H1 (cell line): ENCODE data around the gene KCNH1. TPM values are rescaled to one million over a fixed set of nuclear protein-coding genes. Genes with fewer than 3 reads are reported as not detected.

ENCODE experiments used
- CTCF ChIA-PET: fragments of 300-600 bp; sonication (Branson Sonifier 250); formaldehyde crosslinking; loops from one replicate; lab custom pipeline; 2021; ENCODE audit not compliant: partially characterized antibody; lab: Charles Lee
- POLR2A ChIA-PET: fragments of 300-600 bp; sonication (Branson Sonifier 250); formaldehyde crosslinking; loops from one replicate; lab custom pipeline; 2021; ENCODE audit warnings: inconsistent platforms; ENCODE audit not compliant: partially characterized antibody; lab: Charles Lee
- DNase-seq, 2 experiments: peaks; one replicate each; pipeline versions ENCODE4 v3.0.0 to v3.0.0-alpha.2; 2010 to 2022; ENCODE audit warnings: low spot score in 2 of 2, low read depth in 1 of 2, mixed read lengths in 1 of 2
- FAIRE-seq: peaks from 2 replicates; lab custom pipeline; 2011; peaks lifted over from hg19 to GRCh38; lab: Jason Lieb, UNC
- H2AFZ ChIP-seq: 2 replicates; pipeline ENCODE4 v1.8.1; 2012; ENCODE audit warnings: low read length, inconsistent platforms
- H2AK5ac ChIP-seq: 2 replicates; pipeline ENCODE4 v1.6.1; 2013; ENCODE audit warnings: low read depth, low read length
- H2BK120ac ChIP-seq: replicated peaks from 2 replicates; pipeline ENCODE3; 2013; ENCODE audit warnings: low read depth, low read length, inconsistent platforms
- H2BK12ac ChIP-seq: 2 replicates; pipeline ENCODE4 v1.6.1; 2013; ENCODE audit warnings: low read depth, low read length
- H2BK15ac ChIP-seq: 2 replicates; pipeline ENCODE4 v1.6.1; 2013; ENCODE audit warnings: low read length
- H2BK20ac ChIP-seq: 2 replicates; pipeline ENCODE4 v1.6.1; 2013; ENCODE audit warnings: low read length
- H2BK5ac ChIP-seq: 2 replicates; pipeline ENCODE4 v1.6.1; 2013; ENCODE audit warnings: low read depth, low read length
- H3K14ac ChIP-seq: 2 replicates; pipeline ENCODE4 v1.6.1; 2013; ENCODE audit warnings: inconsistent platforms; ENCODE audit not compliant: insufficient read length
- H3K18ac ChIP-seq: 2 replicates; pipeline ENCODE4 v1.6.1; 2013; ENCODE audit warnings: low read length; ENCODE audit errors: extremely low read depth
- H3K23ac ChIP-seq: 2 replicates; pipeline ENCODE4 v1.6.1; 2013; ENCODE audit warnings: inconsistent platforms; ENCODE audit not compliant: insufficient read length
- H3K23me2 ChIP-seq: 2 replicates; pipeline ENCODE4 v1.6.1; 2013; ENCODE audit warnings: low read depth, low read length
- H3K27ac ChIP-seq: 2 replicates; pipeline ENCODE4 v1.6.1; 2011; ENCODE audit warnings: low read depth, low read length, inconsistent platforms
- H3K27me3 ChIP-seq, 4 experiments: replicated peaks in 1 of 4; 1 replicate in 1 of 4; 2 replicates in 3 of 4; pipeline versions ENCODE4 v1.6.1 to v1.8.1; 2011 to 2013; ENCODE audit warnings: low read length in 3 of 4, mild to moderate bottlenecking in 3 of 4, inconsistent platforms in 2 of 4, mixed read lengths in 2 of 4, moderate library complexity in 1 of 4; ENCODE audit not compliant: control insufficient read depth in 3 of 4, insufficient read depth in 3 of 4; ENCODE audit errors: extremely low read depth in 1 of 4
- H3K36me3 ChIP-seq, 4 experiments: 2 replicates each; pipeline versions ENCODE4 v1.6.1 to v1.8.1; 2011 to 2013; ENCODE audit warnings: mild to moderate bottlenecking in 4 of 4, low read length in 3 of 4, moderate library complexity in 2 of 4, control low read depth in 1 of 4, inconsistent platforms in 1 of 4; ENCODE audit not compliant: insufficient read depth in 4 of 4, control insufficient read depth in 2 of 4
- H3K4ac ChIP-seq: replicated peaks from 2 replicates; pipeline ENCODE3; 2013; ENCODE audit warnings: low read length, low read depth, mixed read lengths, inconsistent platforms; ENCODE audit not compliant: insufficient read length
- H3K4me1 ChIP-seq, 4 experiments: replicated peaks in 1 of 4; 1 replicate in 1 of 4; 2 replicates in 3 of 4; pipeline versions ENCODE4 v1.6.1 to v1.8.1; 2011 to 2013; ENCODE audit warnings: low read length in 3 of 4, inconsistent platforms in 2 of 4, mixed read lengths in 1 of 4; ENCODE audit not compliant: insufficient read depth in 4 of 4, control insufficient read depth in 3 of 4
- H3K4me2 ChIP-seq, 2 experiments: 2 replicates each; pipeline versions ENCODE4 v1.6.1 to v1.8.1; 2011 to 2013; ENCODE audit warnings: low read depth in 2 of 2, low read length in 2 of 2, control low read depth in 1 of 2, inconsistent platforms in 1 of 2, mild to moderate bottlenecking in 1 of 2; ENCODE audit not compliant: insufficient read depth in 1 of 2
- H3K4me3 ChIP-seq, 4 experiments: fragments of 200-600, 300-600 bp in 1 of 4; sonication (generic), shearing (Covaris generic), sonication (Bioruptor Twin) in 1 of 4; 2 replicates each; pipeline versions ENCODE4 v1.5.1 to v1.8.1; 2011 to 2016; ENCODE audit warnings: low read length in 4 of 4, low read depth in 3 of 4, control low read depth in 2 of 4, inconsistent platforms in 2 of 4, mild to moderate bottlenecking in 2 of 4, mixed read lengths in 1 of 4, moderate library complexity in 1 of 4; ENCODE audit not compliant: insufficient read depth in 2 of 4; ENCODE audit errors: extremely low read depth in 1 of 4
- H3K56ac ChIP-seq: replicated peaks from 2 replicates; pipeline ENCODE3; 2013; ENCODE audit warnings: low read depth, mild to moderate bottlenecking, mixed read lengths, low read length, inconsistent platforms; ENCODE audit not compliant: insufficient read length
- H3K79me1 ChIP-seq: 2 replicates; pipeline ENCODE4 v1.6.1; 2013; ENCODE audit warnings: low read depth, low read length, control low read depth
- H3K79me2 ChIP-seq, 2 experiments: 2 replicates each; pipeline versions ENCODE4 v1.6.1 to v1.8.1; 2012 to 2013; ENCODE audit warnings: low read length in 2 of 2, mild to moderate bottlenecking in 2 of 2, inconsistent platforms in 1 of 2; ENCODE audit not compliant: insufficient read depth in 2 of 2, control insufficient read depth in 1 of 2
- H3K9ac ChIP-seq, 4 experiments: replicated peaks in 1 of 4; 1 replicate in 1 of 4; 2 replicates in 3 of 4; pipeline versions ENCODE4 v1.6.1 to v1.8.1; 2011 to 2013; ENCODE audit warnings: low read depth in 3 of 4, low read length in 3 of 4, control low read depth in 2 of 4, mild to moderate bottlenecking in 2 of 4, moderate library complexity in 2 of 4, inconsistent platforms in 1 of 4; ENCODE audit errors: extremely low read depth in 1 of 4
- H3K9me3 ChIP-seq, 2 experiments: 2 replicates each; pipeline versions ENCODE4 v1.6.1 to v1.8.1; 2012 to 2013; ENCODE audit warnings: mild to moderate bottlenecking in 2 of 2, moderate library complexity in 2 of 2, control low read depth in 1 of 2, inconsistent platforms in 1 of 2, low read depth in 1 of 2, low read length in 1 of 2, mixed read lengths in 1 of 2; ENCODE audit not compliant: insufficient read depth in 2 of 2
- H4K20me1 ChIP-seq, 2 experiments: replicated peaks in 1 of 2; 2 replicates each; pipeline versions ENCODE3 to v1.8.1; 2011 to 2013; ENCODE audit warnings: inconsistent platforms in 2 of 2, low read length in 2 of 2, mild to moderate bottlenecking in 1 of 2; ENCODE audit not compliant: insufficient read depth in 2 of 2, control insufficient read depth in 1 of 2
- H4K5ac ChIP-seq: 2 replicates; pipeline ENCODE4 v1.6.1; 2013; ENCODE audit warnings: low read length, low read depth, mixed read lengths, inconsistent platforms; ENCODE audit not compliant: insufficient read length
- H4K8ac ChIP-seq: 2 replicates; pipeline ENCODE4 v1.8.0; 2013; ENCODE audit warnings: mild to moderate bottlenecking, moderate library complexity, low read length, inconsistent platforms; ENCODE audit not compliant: insufficient read depth; ENCODE audit errors: extremely low read depth
- H4K91ac ChIP-seq: replicated peaks from 2 replicates; pipeline ENCODE3; 2013; ENCODE audit warnings: low read length, mixed read lengths, inconsistent platforms; ENCODE audit not compliant: insufficient read length
- ASH2L ChIP-seq: fragments of 200-600, 300-600 bp; sonication (generic); IDR thresholded peaks from one replicate; pipeline ENCODE4 v1.7.1; 2017; ENCODE audit warnings: low read length
- CTBP2 ChIP-seq: IDR thresholded peaks from 2 replicates; pipeline ENCODE4 v1.7.0; 2011; ENCODE audit warnings: borderline replicate concordance, mild to moderate bottlenecking, moderate library complexity, mixed read lengths, low read length; ENCODE audit not compliant: insufficient read depth, insufficient read length
- CTCF ChIP-seq, 3 experiments: IDR thresholded peaks; 1 replicate in 2 of 3; 2 replicates in 1 of 3; pipeline versions ENCODE4 v1.5.1 to v1.6.1; 2011; ENCODE audit warnings: low read length in 3 of 3, mild to moderate bottlenecking in 3 of 3, inconsistent platforms in 2 of 3, low read depth in 1 of 3, moderate library complexity in 1 of 3; ENCODE audit not compliant: insufficient read depth in 1 of 3; ENCODE audit errors: control extremely low read depth in 1 of 3
- EGR1 ChIP-seq: IDR thresholded peaks from 2 replicates; pipeline ENCODE4 v1.6.1; 2011; ENCODE audit warnings: low read depth, low read length, borderline replicate concordance
- GABPA ChIP-seq: IDR thresholded peaks from 2 replicates; pipeline ENCODE4 v1.6.1; 2011; ENCODE audit warnings: mild to moderate bottlenecking, low read length, moderate library complexity, borderline replicate concordance; ENCODE audit not compliant: insufficient read depth
- KDM4A ChIP-seq: IDR thresholded peaks from one replicate; pipeline ENCODE4 v1.7.1; 2012; ENCODE audit warnings: low read depth, mild to moderate bottlenecking, moderate library complexity, low read length, inconsistent platforms; ENCODE audit not compliant: severe bottlenecking
- POLR2AphosphoS5 ChIP-seq: IDR thresholded peaks from 2 replicates; pipeline ENCODE4 v1.6.1; 2011; ENCODE audit warnings: low read depth, low read length
- RAD21 ChIP-seq, 2 experiments: IDR thresholded peaks in 1 of 2; conservative IDR thresholded peaks in 1 of 2; 2 replicates each; pipeline ENCODE4 v1.6.1; 2011; ENCODE audit warnings: low read depth in 2 of 2, low read length in 2 of 2, improper control_type of control experiment in 1 of 2, inconsistent platforms in 1 of 2, mild to moderate bottlenecking in 1 of 2, moderate library complexity in 1 of 2
- SIX5 ChIP-seq: IDR thresholded peaks from 2 replicates; pipeline ENCODE4 v1.6.1; 2011; ENCODE audit warnings: mild to moderate bottlenecking, low read depth, low read length
- SP1 ChIP-seq: IDR thresholded peaks from 2 replicates; pipeline ENCODE4 v1.6.1; 2011; ENCODE audit warnings: low read depth, low read length
- ZNF274 ChIP-seq: IDR thresholded peaks from 2 replicates; pipeline ENCODE4 v1.7.0; 2012; ENCODE audit warnings: low read length, borderline replicate concordance; ENCODE audit errors: extremely low read depth
- WGBS, 2 experiments: shearing (Covaris generic) in 1 of 2; methylation state at CpG; one replicate each; pipeline versions ENCODE4 v1.1.6 to v1.1.7; 2013 to 2015; ENCODE audit warnings: low lambda C conversion rate in 2 of 2, mixed read lengths in 2 of 2, inconsistent platforms in 1 of 2, low coverage in 1 of 2, missing lambda C conversion rate in 1 of 2; ENCODE audit not compliant: insufficient replicate concordance in 2 of 2, insufficient coverage in 1 of 2, insufficient read length in 1 of 2; ENCODE audit errors: extremely low coverage in 1 of 2, missing lambda C conversion rate in 1 of 2; 5-methylcytosine and 5-hydroxymethylcytosine counted together
- polyA plus RNA-seq, 7 experiments: library from polyadenylated mRNA; depleted of rRNA in 3 of 7; stranded (reverse) in 5 of 7; unstranded in 2 of 7; fragments of >200 nt in 5 of 7; fragments of 200-250 nt in 2 of 7; gene quantifications; 1 replicate in 5 of 7; 2 replicates in 1 of 7; 4 replicates in 1 of 7; pipeline versions ENCODE4 v1.2.1 to v1.2.3, GENCODE V29; 2011 to 2013; ENCODE audit warnings: missing spikeins in 2 of 7, mixed read lengths in 2 of 7
- total RNA-seq: library from RNA; stranded (reverse); fragmentation: NEBNext Ultra II Directional; extraction: Animal tissue kit (Norgen Biotek cat#: 25700); gene quantifications from 2 replicates; pipeline ENCODE4 v1.2.1, GENCODE V29; 2021

KCNH1 gene
- total and polyA plus RNA-seq, 2 of the 8 experiments (the other 6 are each of a cell fraction or from before 2014, with no cell fraction given) = 0.27 to 0.34 TPM

DNA sequence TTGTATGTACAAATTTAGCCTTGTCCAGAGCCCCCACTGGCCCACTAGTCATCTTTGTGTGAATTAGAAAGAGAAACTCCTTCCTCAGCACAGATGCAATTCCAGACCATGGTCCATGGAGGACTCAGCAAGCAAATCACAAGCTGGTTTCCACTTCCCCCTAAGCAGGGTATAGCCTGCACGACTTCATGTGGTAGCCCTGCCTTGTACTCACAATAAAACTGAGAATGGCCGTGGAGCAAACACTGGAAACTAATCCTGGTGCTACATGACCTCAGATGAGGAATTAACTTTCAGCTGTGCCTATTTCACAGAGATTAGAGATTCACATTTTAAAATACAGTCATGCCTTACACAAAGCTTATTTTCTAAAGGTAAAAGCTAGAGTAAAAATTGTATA is 32.5 kb downstream of the KCNH1 start:
- Histone ChIP-seq H2AFZ (no peak overlapping the region), H4K91ac (no peak overlapping the region), H2BK15ac (no peak overlapping the region), H3K4me3 (no peak overlapping the region), H3K23ac (no peak overlapping the region), H3K36me3 (no peaks in the 10 kb centered on the region), H3K18ac (no peak overlapping the region), H2BK12ac (no peak overlapping the region), H3K27ac (no peak overlapping the region), H2AK5ac (no peak overlapping the region), H4K5ac (no peak overlapping the region), H3K79me1 (no peaks in the 10 kb centered on the region), H2BK20ac (no peak overlapping the region), H3K27me3 (no peaks in the 10 kb centered on the region), H2BK5ac (no peak overlapping the region), H3K23me2 (no peaks in the 10 kb centered on the region; the same call in 1 of the 2 replicates), H3K9me3 (no peaks in the 10 kb centered on the region), H3K9ac (no peak overlapping the region), H4K20me1 (no peaks in the 10 kb centered on the region), H3K14ac (no peak overlapping the region), H3K79me2 (no peaks in the 10 kb centered on the region), H3K4me1 (no peaks in the 10 kb centered on the region), H3K4me2 (no peak overlapping the region), H2BK120ac (no peak overlapping the region), H3K56ac (no peak overlapping the region), H3K4ac (no peak overlapping the region), H4K8ac (no peak overlapping the region)
- POLR2A ChIA-PET = no interaction called here
- no peak for DNase-seq
- WGBS, 2 experiments = 81% methylated on average over 2 of the region's 2 CpGs; no CpG with 5 or more reads in 1 of the 2 experiments
- CTCF ChIA-PET = interaction anchor here (1.1 kb wide), 1 partner anchor 8 kb away, joined by 3 read pairs; no protein-coding TSS in a partner anchor
- no peak for FAIRE-seq
- TF ChIP-seq CTCF (IDR thresholded peaks at IDR 0.05; ENCODE audit: control extremely low read depth in 1 of 3, insufficient read depth in 1 of 3, low read depth in 1 of 3, low read length in 3 of 3) (no peak), EGR1 (no peak), SP1 (no peak), KDM4A (no peak), CTBP2 (no peak), RAD21 (IDR thresholded peaks at IDR 0.05 in 1 of 2, conservative IDR thresholded peaks at IDR 0.05 in 1 of 2; ENCODE audit: low read depth in 2 of 2, low read length in 2 of 2) (no peak), SIX5 (no peak), ASH2L (no peak), GABPA (no peak), ZNF274 (no peak), POLR2AphosphoS5 (no peak)
